GM12878 (cell line): ENCODE results near the gene CDCA3. TPM values are rescaled to one million over a fixed set of nuclear protein-coding genes. Genes with fewer than 3 reads are reported as not detected.

ENCODE experiments used
- ATAC-seq: fragments of 200-7000 bp; cut with Tn5 transposase; 3 replicates; pipeline ENCODE4 v1.9.1; 2020; ENCODE audit warnings: mild to moderate bottlenecking, moderate library complexity
- BruUV-seq: library from RNA; stranded (reverse); fragments of 400-500 nt; replicated peaks from 2 replicates; lab custom pipeline; 2021; lab: Mats Ljungman, UMichigan
- CTCF ChIA-PET: fragments of 300-600 bp; sonication (Branson Sonifier 250); formaldehyde crosslinking; extraction: SDS; loops from one replicate; lab custom pipeline; 2021; ENCODE audit warnings: inconsistent platforms; lab: Yijun Ruan, JAX
- POLR2A ChIA-PET: fragments of 350-600 bp; formaldehyde crosslinking; extraction: SDS; loops from one replicate; lab custom pipeline; 2021; ENCODE audit warnings: inconsistent platforms; lab: Charles Lee
- RAD21 ChIA-PET: fragments of 300-600 bp; sonication (Branson Sonifier 250); formaldehyde crosslinking; loops from one replicate; lab custom pipeline; 2023; ENCODE audit warnings: antibody characterized with exemption; ENCODE audit not compliant: unreplicated experiment; lab: Charles Lee
- SMC1A ChIA-PET: fragments of 300-600 bp; sonication (Branson Sonifier 250); formaldehyde crosslinking; loops from one replicate; lab custom pipeline; 2023; ENCODE audit not compliant: unreplicated experiment, uncharacterized antibody; lab: Charles Lee
- DNase-seq: peaks from one replicate; pipeline ENCODE4 v3.0.0-alpha.2; 2011; ENCODE audit warnings: low read depth, low spot score
- FAIRE-seq: peaks from 3 replicates; lab custom pipeline; 2011; peaks lifted over from hg19 to GRCh38; lab: Jason Lieb, UNC
- H2AFZ ChIP-seq: 2 replicates; pipeline ENCODE4 v1.6.0; 2011; ENCODE audit warnings: low read depth, low read length, control low read depth; ENCODE audit not compliant: control insufficient read depth
- H3K27ac ChIP-seq: 2 replicates; pipeline ENCODE4 v1.5.1; 2011; ENCODE audit warnings: control low read depth; ENCODE audit not compliant: control insufficient read depth, insufficient read depth
- H3K27me3 ChIP-seq, 2 experiments: replicated peaks in 1 of 2; 2 replicates each; pipeline versions ENCODE4 v1.6.0 to v1.6.1; 2011; ENCODE audit warnings: low read length in 1 of 2; ENCODE audit not compliant: control insufficient read depth in 2 of 2, insufficient read depth in 2 of 2
- H3K36me3 ChIP-seq, 2 experiments: 2 replicates each; pipeline ENCODE4 v1.5.1; 2011; ENCODE audit warnings: low read length in 1 of 2; ENCODE audit not compliant: control insufficient read depth in 2 of 2, insufficient read depth in 2 of 2
- H3K4me1 ChIP-seq: 2 replicates; pipeline ENCODE4 v1.6.1; 2011; ENCODE audit warnings: mild to moderate bottlenecking, low read length, moderate library complexity, mixed read lengths; ENCODE audit not compliant: control insufficient read depth, insufficient read depth
- H3K4me2 ChIP-seq: 2 replicates; pipeline ENCODE4 v1.6.0; 2011; ENCODE audit warnings: control low read depth; ENCODE audit not compliant: control insufficient read depth, insufficient read depth
- H3K4me3 ChIP-seq: fragments of 200-600 bp; sonication (generic); 2 replicates; pipeline ENCODE4 v1.5.1; 2016
- H3K79me2 ChIP-seq: 2 replicates; pipeline ENCODE4 v1.6.0; 2011; ENCODE audit warnings: low read length; ENCODE audit not compliant: control insufficient read depth, insufficient read depth
- H3K9ac ChIP-seq: 2 replicates; pipeline ENCODE4 v1.8.0; 2011; ENCODE audit warnings: low read length, control low read depth, mixed read lengths; ENCODE audit not compliant: control insufficient read depth, insufficient read depth
- H3K9me3 ChIP-seq: replicated peaks from 3 replicates; pipeline ENCODE4 v1.5.1; 2011; ENCODE audit warnings: mild to moderate bottlenecking, low read length; ENCODE audit not compliant: control insufficient read depth, insufficient read depth
- H4K20me1 ChIP-seq: 2 replicates; pipeline ENCODE4 v1.6.0; 2011; ENCODE audit not compliant: control insufficient read depth, insufficient read depth
- POLR2A ChIP-seq: IDR thresholded peaks from 2 replicates; pipeline ENCODE4 v1.6.1; 2011; ENCODE audit warnings: low read depth, mild to moderate bottlenecking, low read length
- RBBP5 ChIP-seq: fragments of 200-600 bp; sonication (generic); conservative IDR thresholded peaks from 2 replicates; pipeline ENCODE4 v1.6.1; 2016
- RUNX3 ChIP-seq: IDR thresholded peaks from 2 replicates; pipeline ENCODE4 v1.6.1; 2012; ENCODE audit warnings: low read length, inconsistent platforms
- TBL1XR1 ChIP-seq: IDR thresholded peaks from 2 replicates; pipeline ENCODE4 v1.6.1; 2012; ENCODE audit warnings: low read depth, low read length, improper control_type of control experiment
- TCF12 ChIP-seq: IDR thresholded peaks from 2 replicates; pipeline ENCODE4 v1.6.1; 2011; ENCODE audit warnings: low read depth, mild to moderate bottlenecking, low read length
- TCF3 ChIP-seq: IDR thresholded peaks from 2 replicates; pipeline ENCODE4 v1.6.1; 2012; ENCODE audit warnings: low read depth, mild to moderate bottlenecking, low read length, borderline replicate concordance; ENCODE audit not compliant: insufficient read depth
- WGBS: methylation state at CpG from one replicate; pipeline ENCODE4 v1.1.6; 2016; ENCODE audit warnings: low lambda C conversion rate; ENCODE audit not compliant: insufficient replicate concordance, insufficient coverage; ENCODE audit errors: missing lambda C conversion rate; 5-methylcytosine and 5-hydroxymethylcytosine counted together
- in situ Hi-C: fragments of 300-500 bp; cut with MboI; formaldehyde crosslinking; loops from 9 replicates; pipeline ENCODE4 v1.14.3; 2018; ENCODE audit warnings: mixed read lengths
- intact Hi-C: fragments of 100-400 bp; cut with micrococcal nuclease; formaldehyde crosslinking; loops from one replicate; pipeline ENCODE4 v1.14.2; 2022; ENCODE audit not compliant: unreplicated experiment
- polyA plus RNA-seq, 11 experiments: library from polyadenylated mRNA; depleted of rRNA in 4 of 11; unstranded in 6 of 11; stranded (reverse) in 5 of 11; fragments of >200 nt; fragmentation: Nextera tagmentation in 4 of 11; fragmentation: Illumina TruSeq in 1 of 11; extraction: Ambion mirVana in 4 of 11; extraction: Trizol in 1 of 11; gene quantifications; 1 replicate in 1 of 11; 2 replicates in 10 of 11; pipeline versions ENCODE4 v1.2.1 to v1.2.3, GENCODE V29; 2011 to 2016; ENCODE audit warnings: inconsistent platforms in 2 of 11, missing spikeins in 2 of 11, low read depth in 1 of 11
- total RNA-seq, 4 experiments: library from RNA; depleted of rRNA in 3 of 4; stranded (reverse); fragments of >200 nt in 3 of 4; fragmentation: Illumina TruSeq in 1 of 4; extraction: Trizol in 1 of 4; gene quantifications; 2 replicates each; pipeline versions ENCODE4 v1.2.1 to v1.2.3, GENCODE V29; 2013 to 2021

The CDCA3 gene
- total and polyA plus RNA-seq, 10 of the 15 experiments (the other 5 are each of a cell fraction or from before 2014, with no cell fraction given): 34.5 to 148 (median 97.4) TPM

- H4K20me1 ChIP-seq: no peaks in the 10 kb centered on the region
- DNase-seq: no peak
- no peak overlapping the region for H3K4me2 ChIP-seq
- no peaks in the 10 kb centered on the region for H3K9me3 ChIP-seq
- peaks cover 0 to 6% of the 10 kb centered on the region in 2 experiments; a peak in 3 of 4 replicates for H3K36me3 ChIP-seq
- H2AFZ ChIP-seq: no peak overlapping the region
- no peak overlapping the region for H3K9ac ChIP-seq
- no peaks in the 10 kb centered on the region for H3K27me3 ChIP-seq
- WGBS: 48% methylated on average over 16 of the region's 16 CpGs
- H3K4me1 ChIP-seq: peaks cover 10% of the 10 kb centered on the region
- no peak for FAIRE-seq
- H3K79me2 ChIP-seq: no peaks in the 10 kb centered on the region
- SMC1A ChIA-PET: interaction anchor here (1.3 to 5.1 kb wide), 2 partner anchors 7 to 10 kb away, joined by 3 to 22 read pairs; partner anchors contain the start of genes CDCA3 and USP5
- BruUV-seq: no TSS peak
- H3K4me3 ChIP-seq: no peak overlapping the region
- H3K27ac ChIP-seq: no peak overlapping the region
- intact Hi-C loops (no loop called here), in situ Hi-C loops (no loop called here)
- ATAC-seq: peak; percentile 22; the same call in 1 of the 3 replicates
- CTCF ChIA-PET: interaction anchor here (1.3 to 3.0 kb wide), 3 partner anchors 8 to 30 kb away, joined by 3 to 16 read pairs (median 5); partner anchors contain the start of gene SPSB2
- RAD21 ChIA-PET: interaction anchor here (1.5 kb wide), 1 partner anchor 8 kb away, joined by 3 read pairs; the partner anchor contains the start of genes CDCA3 and USP5
- TF ChIP-seq TBL1XR1 (no peak), POLR2A (0 out of 2 replicates have a peak, but pooled peaks have one; percentile 10)
- POLR2A ChIA-PET: interaction anchor here (1.0 to 1.2 kb wide), 2 partner anchors 9 to 44 kb away, joined by 3 read pairs; partner anchors contain the start of gene USP5
These were observed 7.8 kb downstream of the CDCA3 start for GRCh38 chr12:6843118-6843902.

DNA sequence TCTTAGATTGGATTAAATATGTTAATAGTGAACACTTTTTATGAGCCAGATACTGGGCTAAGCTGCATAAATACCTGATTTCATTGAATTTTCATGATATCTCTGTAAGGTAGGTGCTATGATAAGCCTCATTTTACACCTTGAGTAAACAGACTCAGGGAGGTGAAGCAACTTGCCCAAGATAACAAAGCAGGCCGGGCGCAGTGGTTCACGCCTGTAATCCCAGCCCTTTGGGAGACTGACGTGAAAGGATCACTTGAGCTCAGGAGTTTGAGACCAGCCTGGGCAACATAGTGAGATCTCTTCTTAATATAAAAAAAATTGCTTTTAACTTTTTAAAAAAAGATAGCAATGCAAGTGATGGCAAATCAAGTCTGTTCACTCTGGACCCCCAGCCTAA, 9.0 kb downstream of the CDCA3 start:
- ATAC-seq (no peak), DNase-seq (no peak), FAIRE-seq (no peak)
- no peak overlapping the region for H3K4me2 ChIP-seq
- BruUV-seq: no TSS peak
- ChIA-PET SMC1A (interaction anchor here (5.1 kb wide), 1 partner anchor 9 kb away, joined by 22 read pairs; the partner anchor contains the start of genes CDCA3 and USP5), RAD21 (interaction anchor here (1.5 kb wide), 1 partner anchor 9 kb away, joined by 3 read pairs; the partner anchor contains the start of genes CDCA3 and USP5), POLR2A (interaction anchor here (0.9 to 1.4 kb wide), 4 partner anchors 9 to 12 kb away, joined by 3 to 7 read pairs (median 4); partner anchors contain the start of genes CDCA3 and USP5), CTCF (interaction anchor here (1.0 to 1.9 kb wide), 4 partner anchors 11 to 35 kb away, joined by 3 to 5 read pairs (median 4); no protein-coding TSS in a partner anchor)
- H3K4me1 ChIP-seq: peaks cover 10% of the 10 kb centered on the region
- in situ Hi-C loops: no loop called here
- no peaks in the 10 kb centered on the region; a peak in 2 of 4 replicates for H3K36me3 ChIP-seq
- intact Hi-C loops: no loop called here
- H3K79me2 ChIP-seq: no peaks in the 10 kb centered on the region
- H3K4me3 ChIP-seq: no peak overlapping the region
- H3K27ac ChIP-seq: no peak overlapping the region
- no peaks in the 10 kb centered on the region for H3K9me3 ChIP-seq
- no peak for TF ChIP-seq RUNX3
- no peak for TF ChIP-seq TCF12
- TF ChIP-seq TCF3: no peak
- no peak for TF ChIP-seq RBBP5
- no peak overlapping the region for H2AFZ ChIP-seq
- H4K20me1 ChIP-seq: no peaks in the 10 kb centered on the region
- no peak overlapping the region for H3K9ac ChIP-seq
- WGBS: 70% methylated on average over 4 of the region's 4 CpGs
- no peaks in the 10 kb centered on the region for H3K27me3 ChIP-seq
